ENCODE results near the gene ABTB1.
"Not testable (repeated sequence)": the region's sequence is repeated elsewhere in the genome, so short reads cannot be mapped to it uniquely, and the experiment has no call there.

GRCh38 chr3:127654993-127655392 lies 17.8 kb upstream of the ABTB1 start:
- TF ChIP-seq CTCF, EP300, POLR2A (IDR thresholded peaks at IDR 0.05): not testable (repeated sequence)

All from ovary (tissue), 3 donors.